Activated CD8-positive, alpha-beta memory T cell treated with anti-CD3 and anti-CD28 coated beads, Interleukin-2, amount 50 U/mL, for 1 hour (primary cell): ENCODE measurements around the gene FOXM1.

Source experiments
- DNase-seq: peaks from one replicate; pipeline ENCODE4 v3.0.0-alpha.2; 2020; ENCODE audit errors: extremely low read depth

FOXM1 gene, protein sequence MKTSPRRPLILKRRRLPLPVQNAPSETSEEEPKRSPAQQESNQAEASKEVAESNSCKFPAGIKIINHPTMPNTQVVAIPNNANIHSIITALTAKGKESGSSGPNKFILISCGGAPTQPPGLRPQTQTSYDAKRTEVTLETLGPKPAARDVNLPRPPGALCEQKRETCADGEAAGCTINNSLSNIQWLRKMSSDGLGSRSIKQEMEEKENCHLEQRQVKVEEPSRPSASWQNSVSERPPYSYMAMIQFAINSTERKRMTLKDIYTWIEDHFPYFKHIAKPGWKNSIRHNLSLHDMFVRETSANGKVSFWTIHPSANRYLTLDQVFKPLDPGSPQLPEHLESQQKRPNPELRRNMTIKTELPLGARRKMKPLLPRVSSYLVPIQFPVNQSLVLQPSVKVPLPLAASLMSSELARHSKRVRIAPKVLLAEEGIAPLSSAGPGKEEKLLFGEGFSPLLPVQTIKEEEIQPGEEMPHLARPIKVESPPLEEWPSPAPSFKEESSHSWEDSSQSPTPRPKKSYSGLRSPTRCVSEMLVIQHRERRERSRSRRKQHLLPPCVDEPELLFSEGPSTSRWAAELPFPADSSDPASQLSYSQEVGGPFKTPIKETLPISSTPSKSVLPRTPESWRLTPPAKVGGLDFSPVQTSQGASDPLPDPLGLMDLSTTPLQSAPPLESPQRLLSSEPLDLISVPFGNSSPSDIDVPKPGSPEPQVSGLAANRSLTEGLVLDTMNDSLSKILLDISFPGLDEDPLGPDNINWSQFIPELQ

DNA sequence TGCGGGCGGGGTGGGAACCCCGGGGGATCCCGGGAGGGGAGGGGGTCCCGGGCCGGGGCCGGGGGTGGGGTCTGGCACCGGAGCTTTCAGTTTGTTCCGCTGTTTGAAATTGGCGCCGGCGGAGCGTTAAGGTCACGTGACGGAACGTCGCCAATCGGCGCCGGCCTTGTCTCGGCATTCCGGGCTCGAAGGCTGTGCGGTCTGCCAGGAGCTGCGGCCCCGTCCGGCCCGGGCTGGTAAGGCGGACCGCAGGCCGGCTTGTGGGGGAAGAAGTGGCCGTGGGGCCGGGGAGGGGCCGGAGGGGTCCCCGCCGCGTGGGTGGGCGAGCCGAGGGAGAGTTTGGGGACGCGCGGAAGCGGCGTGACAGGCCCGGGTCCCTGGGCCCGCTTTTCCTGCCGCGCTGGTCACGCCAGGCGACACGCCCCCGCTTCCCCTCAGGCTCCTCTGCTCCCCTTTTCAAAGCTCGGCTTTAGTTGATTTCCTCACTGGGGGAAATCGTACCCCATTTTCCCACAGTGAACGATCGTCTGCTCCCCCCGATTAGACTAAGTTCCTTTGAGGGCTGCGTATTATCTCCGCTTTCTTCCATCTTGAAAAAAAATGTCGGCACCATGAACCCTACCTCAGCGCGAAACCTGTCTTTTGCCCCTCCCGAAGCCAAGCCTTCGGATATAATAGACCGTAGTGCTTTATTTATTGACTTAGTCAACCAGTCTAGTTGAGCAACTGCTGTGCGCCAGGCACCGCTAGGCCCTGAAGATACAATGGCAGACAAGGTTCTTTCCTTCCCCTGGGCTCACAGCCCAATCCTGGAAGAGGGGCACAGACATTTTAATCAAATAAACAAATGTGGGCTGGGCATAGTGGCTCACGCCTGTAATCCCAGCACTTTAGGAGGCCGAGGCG, at the start of gene FOXM1, which contains the start of gene RHNO1:
Gene FOXM1, minus strand, starts transcription at position 128 of the 906 bp plus-strand sequence. CDS start 2,696 bp downstream, outside the sequence.
Gene RHNO1, plus strand, starts transcription at position 177 of the 906 bp plus-strand sequence. CDS start 8,144 bp downstream, outside the sequence.
- DNase-seq, result peak; percentile 60

DNA sequence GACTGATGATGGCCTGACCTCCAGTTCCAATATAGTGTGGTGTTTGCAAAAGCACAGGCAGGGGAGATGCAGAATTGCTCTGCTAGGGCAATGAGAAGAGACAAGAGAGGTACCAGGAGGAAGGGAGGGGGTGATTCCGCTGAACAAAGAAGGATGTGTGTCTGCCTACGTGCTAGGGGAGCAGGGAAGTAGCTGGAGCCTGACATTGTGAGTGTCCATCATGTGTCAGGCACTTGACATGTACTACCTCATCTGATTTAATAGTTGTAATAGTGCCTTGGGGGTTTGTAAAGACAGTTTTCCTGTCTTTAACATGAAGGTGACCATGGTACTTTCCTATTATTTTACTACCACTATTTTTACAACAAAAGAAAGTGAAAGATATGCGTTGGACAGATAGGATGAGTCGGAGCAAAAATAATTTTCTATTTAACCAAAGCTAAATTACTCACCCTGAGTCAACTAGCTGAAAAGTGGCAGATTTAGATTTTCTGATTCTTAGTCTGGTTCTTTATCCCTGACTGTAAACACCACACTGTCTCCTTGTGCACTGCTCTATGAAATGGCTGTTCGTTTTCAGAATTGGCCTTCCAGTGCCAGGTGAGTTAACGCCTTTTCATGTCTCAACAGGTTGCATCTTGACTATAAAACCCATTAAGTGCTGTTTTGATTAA, 48.5 kb upstream of the FOXM1 start:
- DNase-seq, result no peak

GRCh38 chr12:2924019-2924418, 47.0 kb upstream of the FOXM1 start:
- no peak for DNase-seq

DNA sequence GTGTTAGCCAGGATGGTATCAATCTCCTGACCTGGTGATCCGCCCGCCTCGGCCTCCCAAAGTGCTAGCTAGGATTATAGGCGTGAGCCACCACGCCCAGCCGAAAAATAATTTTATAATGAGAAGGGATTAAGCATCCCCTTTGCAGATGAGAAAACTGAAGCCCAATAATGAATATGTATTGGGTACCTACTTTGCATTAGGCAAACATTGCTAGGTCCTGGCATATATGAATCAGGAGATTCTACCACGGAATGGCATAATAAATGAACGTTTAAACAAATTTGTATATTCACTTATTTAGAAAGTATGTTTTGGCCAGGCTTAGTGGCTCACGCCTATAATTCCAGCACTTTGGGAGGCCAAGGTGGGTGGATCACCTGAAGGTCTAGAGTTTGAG, 46.1 kb upstream of the FOXM1 start:
- DNase-seq, result no peak

- DNase-seq, result no peak
These were observed 45.4 kb upstream of the FOXM1 start for GRCh38 chr12:2922329-2922728.

DNA sequence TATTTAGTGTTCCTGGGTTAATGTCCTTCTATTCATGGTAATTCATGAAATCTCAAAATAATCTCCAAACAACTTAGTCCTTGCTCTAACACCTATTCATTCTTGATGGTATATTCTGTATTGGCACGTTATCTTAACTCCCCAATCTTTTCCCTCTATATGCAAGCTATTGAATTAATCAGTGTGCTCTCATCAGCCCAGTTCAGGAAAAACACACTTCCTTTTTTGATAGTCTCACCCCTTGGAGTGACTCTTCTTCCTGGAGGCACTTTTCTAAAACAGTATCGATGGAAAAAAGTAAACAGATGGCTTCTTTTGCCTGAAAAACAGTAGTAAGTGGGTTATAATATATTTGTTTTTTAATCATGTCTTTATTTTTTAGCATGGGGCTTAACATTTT, 42.3 kb upstream of the FOXM1 start:
- DNase-seq, result no peak

GRCh38 chr12:2912216-2912575, 35.2 kb upstream of the FOXM1 start:
- DNase-seq, result no peak

DNA sequence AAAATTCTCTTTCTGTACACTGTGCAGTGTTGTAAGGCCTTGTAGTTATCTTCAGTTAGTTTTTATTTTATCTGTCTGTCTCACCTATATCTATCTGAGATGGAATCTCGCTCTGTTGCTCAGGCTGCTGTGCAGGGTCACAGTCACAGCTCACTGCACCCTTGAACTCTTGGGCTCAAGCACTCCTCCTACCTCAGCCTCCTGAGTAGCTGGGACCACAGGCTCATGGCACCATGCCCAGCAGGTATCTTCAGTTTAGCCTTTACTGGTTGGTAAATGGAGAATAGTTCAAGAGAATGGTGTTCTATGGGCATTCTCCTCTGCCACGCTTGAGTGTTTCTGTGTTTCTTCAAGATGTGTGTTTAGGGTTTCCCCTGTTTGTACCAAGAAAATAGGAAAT, 27.3 kb upstream of the FOXM1 start:
- DNase-seq, result no peak

DNA sequence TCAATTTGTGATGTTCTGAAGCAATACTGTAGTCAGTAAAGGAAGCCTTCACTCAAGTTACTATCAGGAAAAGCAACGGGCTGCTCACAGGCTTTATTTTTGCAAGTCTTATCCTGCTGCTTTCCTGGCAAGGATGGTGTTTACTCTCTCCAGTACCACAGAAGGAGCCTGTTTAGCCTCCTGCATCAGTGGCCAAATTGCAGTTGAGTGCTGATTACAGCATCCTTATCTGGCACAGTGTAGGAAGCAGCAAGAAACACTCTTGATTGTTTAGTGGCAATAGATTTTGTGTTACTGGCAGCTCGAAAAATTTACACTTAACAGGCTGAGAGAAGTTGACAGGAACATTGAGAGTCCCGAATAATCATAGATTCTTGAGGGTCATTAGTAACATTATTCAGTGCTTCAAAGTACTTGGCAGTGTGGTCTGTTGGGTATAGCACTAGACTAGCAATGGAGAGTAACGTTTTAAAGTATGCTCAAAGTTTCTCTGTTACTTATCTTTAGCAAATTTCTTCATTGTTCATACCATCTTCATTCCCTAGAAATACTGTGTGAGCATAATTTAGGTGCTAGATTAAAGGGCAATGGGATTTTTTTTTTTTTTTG, 25.4 kb upstream of the FOXM1 start:
- DNase-seq, result no peak

DNA sequence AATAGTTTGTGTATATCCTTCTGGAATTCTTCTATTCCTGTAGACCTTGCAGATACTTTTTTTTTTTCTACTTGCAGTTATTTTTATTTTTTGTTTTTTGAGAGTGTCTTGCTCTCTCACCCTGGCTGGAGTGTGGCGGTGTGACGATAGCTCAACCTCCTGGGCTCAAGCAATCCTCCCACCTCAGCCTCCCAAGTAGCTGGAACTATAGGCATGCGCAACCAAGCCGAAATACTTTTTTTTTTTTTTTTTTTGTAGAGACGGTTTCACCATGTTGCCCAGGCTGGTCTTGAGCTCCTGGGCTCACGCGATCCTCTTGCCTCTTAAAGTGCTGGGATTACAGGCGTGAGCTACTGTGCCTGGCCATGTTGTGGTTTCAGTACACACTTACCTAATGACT, 23.7 kb upstream of the FOXM1 start:
- no peak for DNase-seq

DNA sequence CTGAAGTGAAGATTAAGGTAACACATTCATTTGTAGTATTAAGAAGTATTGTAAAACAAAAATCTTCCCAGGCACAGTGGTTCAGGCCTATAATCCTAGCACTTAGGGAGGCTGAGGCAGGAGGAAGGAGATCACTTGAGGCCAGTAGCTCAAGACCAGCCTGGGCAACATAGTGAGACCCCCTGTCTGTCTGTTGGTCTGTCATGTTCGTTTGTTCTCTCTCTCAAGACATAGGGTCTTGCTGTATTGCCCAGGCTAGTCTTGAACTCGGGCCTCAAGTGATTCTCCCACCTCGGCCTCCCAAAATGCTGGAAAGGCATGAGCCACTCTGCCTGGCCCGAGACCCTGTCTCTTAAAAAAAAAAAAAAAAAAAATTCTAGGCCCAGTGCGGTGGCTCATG, 20.4 kb upstream of the FOXM1 start:
- no peak for DNase-seq

- no peak for DNase-seq
These were observed 18.5 kb upstream of the FOXM1 start for GRCh38 chr12:2895511-2895910.

GRCh38 chr12:2895051-2895451, 18.1 kb upstream of the FOXM1 start:
- no peak for DNase-seq

DNA sequence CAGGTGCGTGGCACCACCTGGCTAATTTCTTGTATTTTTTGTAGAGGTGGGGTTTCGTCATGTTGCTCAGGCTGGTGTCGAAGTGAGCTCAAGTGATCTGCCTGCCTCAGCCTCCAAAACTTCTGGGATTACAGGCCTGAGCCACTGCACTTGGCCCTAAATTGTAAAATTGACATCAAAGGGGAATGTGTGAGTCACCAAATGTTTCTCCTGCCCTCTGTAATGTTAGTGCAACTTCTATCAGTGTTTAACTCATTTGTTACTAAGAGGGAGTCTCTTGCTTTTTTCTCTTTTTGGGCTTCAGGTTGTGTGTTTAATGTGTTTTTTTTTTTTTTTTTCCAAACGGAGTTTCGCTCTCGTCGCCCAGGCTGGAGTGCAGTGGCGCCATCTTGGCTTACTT, 16.0 kb upstream of the FOXM1 start:
- no peak for DNase-seq

DNA sequence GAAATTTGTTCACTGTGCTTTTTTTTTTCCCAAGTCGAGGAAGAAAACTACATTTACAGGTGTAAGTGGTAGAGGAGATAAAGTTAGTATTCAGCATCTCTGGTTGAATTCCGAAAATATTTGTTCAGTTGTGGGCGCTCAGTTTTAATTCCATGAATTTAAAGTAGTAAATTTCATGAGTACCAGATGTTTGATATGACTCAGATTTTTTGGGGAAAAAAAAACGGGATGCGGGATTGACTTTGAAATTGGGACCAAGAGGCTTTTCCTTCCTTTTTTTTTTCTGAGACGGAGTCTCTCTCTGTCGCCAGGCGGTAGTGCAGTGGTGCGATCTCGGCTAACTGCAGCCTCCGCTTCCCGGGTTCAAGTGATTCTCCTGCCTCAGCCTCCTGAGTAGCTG, 15.3 kb upstream of the FOXM1 start:
- DNase-seq, result no peak

DNA sequence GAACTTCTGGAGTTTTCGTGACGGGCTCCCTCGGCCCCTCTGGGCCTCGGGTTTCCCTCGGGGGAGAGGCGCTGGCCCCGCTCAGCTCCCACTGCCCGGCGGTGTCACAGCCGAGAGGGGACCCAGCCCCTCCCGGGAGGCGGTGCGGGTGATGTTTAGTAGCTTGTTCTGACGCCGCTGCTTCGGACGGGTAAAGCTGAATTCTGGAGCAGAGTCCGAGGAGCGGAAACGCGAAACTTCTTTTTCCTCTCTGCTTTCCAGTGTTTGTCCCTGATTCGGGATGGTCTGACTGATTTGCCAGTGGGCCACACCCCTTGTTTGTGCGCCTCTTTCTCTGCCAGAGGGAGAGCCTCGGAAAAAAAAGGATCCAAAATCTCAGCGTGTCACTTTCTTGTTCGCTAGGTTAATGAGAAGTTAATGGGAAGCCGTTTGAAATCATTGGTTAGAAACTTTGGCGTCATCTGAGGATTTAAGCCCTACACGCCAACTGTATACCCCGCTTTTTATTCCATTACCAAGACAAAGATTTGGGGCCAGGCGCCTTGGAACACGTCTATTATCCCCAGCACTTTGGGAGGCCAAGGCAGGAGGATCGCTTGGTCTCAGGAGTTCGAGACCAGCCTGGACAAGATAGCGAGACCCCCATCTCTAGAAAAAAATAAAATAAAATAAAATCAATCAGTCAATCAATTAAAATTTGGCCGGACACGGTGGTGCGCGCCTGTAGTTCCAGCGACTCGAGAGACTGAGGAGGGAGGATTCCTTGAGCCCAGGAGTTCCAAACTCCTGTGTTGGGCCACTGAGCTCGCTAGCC, 14.5 kb upstream of the FOXM1 start:
- no peak for DNase-seq

- peak; percentile 97 for DNase-seq
These were observed 13.6 kb upstream of the FOXM1 start, which contains the start of gene TULP3 for GRCh38 chr12:2890388-2891239. TSS of gene TULP3 (plus strand) at chr12:2890891. CDS start at chr12:2890948, 57 bp downstream.

GRCh38 chr12:2890001-2890387, 13.0 kb upstream of the FOXM1 start:
- no peak for DNase-seq
